Heart right ventricle (tissue), 16 donors: Measurements from ENCODE around the gene EFR3B. TPM values are rescaled to one million over a fixed set of nuclear protein-coding genes. Genes with fewer than 3 reads are reported as not detected.

Experiments
- ATAC-seq, 8 donors: fragments of 200-7000 bp; cut with Tn5 transposase; one replicate each; pipeline ENCODE4 v1.9.1; 2020; ENCODE audit warnings: mild to moderate bottlenecking in 8 of 8, moderate library complexity in 8 of 8, moderate number of reproducible peaks in 1 of 8
- DNase-seq, 2 donors: peaks; one replicate each; pipeline ENCODE4 v3.0.0-alpha.2; 2020
- H3K27ac ChIP-seq, 10 donors: fragments of 200-600 bp; sonication (generic) in 2 of 10; one replicate each; pipeline versions ENCODE4 v1.5.0 to v1.8.0; 2020 to 2022; ENCODE audit warnings: mild to moderate bottlenecking in 3 of 10
- H3K27me3 ChIP-seq, 7 donors: fragments of 200-600 bp; one replicate each; pipeline ENCODE4 v1.8.0; 2021 to 2022; ENCODE audit warnings: mild to moderate bottlenecking in 2 of 7
- H3K36me3 ChIP-seq, 9 donors: fragments of 200-600 bp; sonication (generic) in 1 of 9; one replicate each; pipeline versions ENCODE4 v1.5.0 to v1.8.0; 2020 to 2022; ENCODE audit warnings: mild to moderate bottlenecking in 2 of 9
- H3K4me1 ChIP-seq, 9 donors: fragments of 200-600 bp; sonication (generic) in 1 of 9; one replicate each; pipeline versions ENCODE4 v1.5.0 to v1.8.0; 2020 to 2022; ENCODE audit warnings: mild to moderate bottlenecking in 4 of 9
- H3K4me3 ChIP-seq, 10 donors: fragments of 200-600 bp; sonication (generic) in 2 of 10; one replicate each; pipeline versions ENCODE4 v1.5.0 to v1.8.0; 2020 to 2022; ENCODE audit warnings: mild to moderate bottlenecking in 7 of 10, moderate library complexity in 2 of 10
- H3K9me3 ChIP-seq, 11 donors: fragments of 200-600 bp in 10 of 11; sonication (generic) in 2 of 11; one replicate each; pipeline versions ENCODE4 v1.5.0 to v1.8.0; 2013 to 2022; ENCODE audit warnings: mild to moderate bottlenecking in 2 of 11, control low read depth in 1 of 11, moderate library complexity in 1 of 11
- WGBS, 2 donors: extraction: QIAGEN DNeasy Blood & Tissue Kit; methylation state at CpG; one replicate each; pipeline ENCODE4 v1.1.7; 2013; ENCODE audit warnings: inconsistent platforms in 1 of 2; 5-methylcytosine and 5-hydroxymethylcytosine counted together
- intact Hi-C, 10 donors: fragments of 100-400 bp; cut with DNase I; formaldehyde crosslinking; loops; one replicate each; pipeline versions ENCODE4 v1.11.1 to v1.14.2; 2022
- polyA plus RNA-seq, 2 donors: library from polyadenylated mRNA; stranded (reverse); fragments of 200-250 nt; gene quantifications; one replicate each; pipeline ENCODE4 v1.2.3, GENCODE V29; 2013
- total RNA-seq, 10 donors: library from RNA; stranded (reverse); fragmentation: NEBNext Ultra II Directional in 3 of 10; extraction: Animal tissue kit (Norgen Biotek cat#: 25700) in 3 of 10; gene quantifications; one replicate each; pipeline versions ENCODE4 v1.2.1 to v1.2.4, GENCODE V29; 2021 to 2023
- TF ChIP-seq, protein P1 (sequence below), 9 donors: fragments of 200-600 bp; sonication (generic) in 2 of 9; IDR thresholded peaks; one replicate each; pipeline versions ENCODE4 v1.5.0 to v1.8.0; 2021 to 2022; ENCODE audit warnings: antibody characterized with exemption in 9 of 9, mild to moderate bottlenecking in 5 of 9, moderate library complexity in 1 of 9
- donor health status: Arrhythmogenic right ventricular cardiomyopathy.
- donor health status: ischemic (EF 13 %, LVEDD 7.1; RV severe dilation, severe dysfunction).
- donor health status: healthy with polysubstance abuse.
- donor health status: DM: no; HTN: yes; CAD: no.
- donor health status: DM: no; HTN: no; CAD: no.
- donor health status: ischemic (EF 25% LVEDD 6.9; RV normal size, moderate dysfunction).
- donor health status: ischemic (EF 25% LVEDD 5.7; RV mildly dilated, moderate dysfunction).
- donor health status: healthy.
- donor health status: DM: yes; HTN: yes; CAD: no.
- donor health status: Ischemic cardiomyopathy.
- donor health status: ischemic (EF 35%, LVEDD 5.7; RV mildly dilated, moderate dysfunction).
- donor health status: nonischemic (EF 11% LVEDD 7.7; RV severe dilation, severe dysfunction).
- donor health status: DM: yes; HTN: yes; CAD: no.
- donor health status: PGD.
- donor health status: ischemic (EF 29% LVEDD 5.4; RV normal size, mild dysfunction).
- donor health status: nonischemic (EF 23%, LVEDD 6.1; RV moderate dilation, normal function).

Gene EFR3B
- total and polyA plus RNA-seq, 12 donors = 0.62 to 15.2 (median 7.0) TPM

DNA sequence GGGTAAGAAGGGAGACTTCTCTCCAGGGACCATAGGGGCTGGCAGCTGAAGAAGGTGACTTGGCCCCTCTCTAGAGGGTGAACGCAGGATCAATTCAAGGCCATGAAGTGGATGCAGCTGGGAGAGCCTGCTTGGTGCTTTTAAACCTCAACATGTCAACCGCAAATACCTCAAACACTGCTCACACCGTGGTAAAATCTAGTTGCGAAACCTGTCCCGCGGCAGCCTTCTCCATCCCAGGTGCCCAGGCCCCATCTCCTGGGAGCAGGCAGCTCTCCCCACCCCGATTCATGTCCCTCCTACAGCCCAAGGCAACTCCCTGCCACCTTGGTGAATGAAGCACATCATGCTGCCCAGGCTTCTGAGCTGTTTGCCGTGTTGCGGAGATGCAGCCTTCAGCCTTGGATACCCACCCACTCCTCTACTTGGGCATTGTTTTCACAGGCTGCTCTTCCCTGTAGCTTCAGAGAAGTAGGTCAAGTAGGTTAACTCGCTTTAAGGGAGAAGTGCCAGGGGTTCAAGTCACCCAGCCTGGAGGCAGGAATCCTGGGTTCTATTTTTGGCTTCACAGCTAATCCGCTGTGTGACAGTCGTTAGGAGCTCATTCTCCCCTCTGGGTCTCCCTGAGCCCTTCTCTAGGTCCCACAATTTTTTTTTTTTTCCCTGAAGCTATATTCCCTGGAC lies 6.2 kb upstream of the EFR3B start:
- Histone ChIP-seq H3K4me1 (peaks cover 0 to 13% (median 0%) of the 10 kb centered on the region in 9 donors), H3K27ac (no peak overlapping the region), H3K27me3 (peaks cover 0 to under 1% (median 0%) of the 10 kb centered on the region in 7 donors), H3K36me3 (no peaks in the 10 kb centered on the region), H3K9me3 (no peaks in the 10 kb centered on the region), H3K4me3 (no peak overlapping the region)
- 79 to 83% methylated on average over 12 of the region's 12 CpGs for WGBS, 2 donors
- intact Hi-C loops = loop anchor here in 2 of 10 donors (5.0 kb wide), 2 partner anchors 48 to 92 kb away; no protein-coding TSS in a partner anchor
- TF ChIP-seq, protein P1, sequence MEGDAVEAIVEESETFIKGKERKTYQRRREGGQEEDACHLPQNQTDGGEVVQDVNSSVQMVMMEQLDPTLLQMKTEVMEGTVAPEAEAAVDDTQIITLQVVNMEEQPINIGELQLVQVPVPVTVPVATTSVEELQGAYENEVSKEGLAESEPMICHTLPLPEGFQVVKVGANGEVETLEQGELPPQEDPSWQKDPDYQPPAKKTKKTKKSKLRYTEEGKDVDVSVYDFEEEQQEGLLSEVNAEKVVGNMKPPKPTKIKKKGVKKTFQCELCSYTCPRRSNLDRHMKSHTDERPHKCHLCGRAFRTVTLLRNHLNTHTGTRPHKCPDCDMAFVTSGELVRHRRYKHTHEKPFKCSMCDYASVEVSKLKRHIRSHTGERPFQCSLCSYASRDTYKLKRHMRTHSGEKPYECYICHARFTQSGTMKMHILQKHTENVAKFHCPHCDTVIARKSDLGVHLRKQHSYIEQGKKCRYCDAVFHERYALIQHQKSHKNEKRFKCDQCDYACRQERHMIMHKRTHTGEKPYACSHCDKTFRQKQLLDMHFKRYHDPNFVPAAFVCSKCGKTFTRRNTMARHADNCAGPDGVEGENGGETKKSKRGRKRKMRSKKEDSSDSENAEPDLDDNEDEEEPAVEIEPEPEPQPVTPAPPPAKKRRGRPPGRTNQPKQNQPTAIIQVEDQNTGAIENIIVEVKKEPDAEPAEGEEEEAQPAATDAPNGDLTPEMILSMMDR (IDR thresholded peaks at IDR 0.05) = no peak
- ATAC-seq = no peak
- no peak for DNase-seq

DNA sequence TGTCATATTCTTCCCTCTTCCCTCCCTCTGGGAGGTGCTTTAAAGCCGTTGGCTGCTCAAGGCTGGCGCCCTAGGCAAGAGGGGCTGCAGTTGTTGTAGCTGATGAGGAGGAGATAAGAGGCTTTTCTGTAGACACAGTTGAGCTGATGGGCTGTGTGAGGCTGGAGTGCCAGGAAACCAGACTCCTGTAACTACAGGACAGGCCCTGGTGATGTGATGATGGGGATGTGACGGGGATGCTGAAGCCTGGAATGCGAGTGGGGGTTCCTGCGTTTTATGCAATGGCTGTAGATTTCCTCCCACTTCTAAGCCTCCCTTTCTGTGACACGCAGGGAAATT lies 5.7 kb upstream of the EFR3B start:
- intact Hi-C loops = loop anchor here in 2 of 10 donors (5.0 kb wide), 2 partner anchors 49 to 91 kb away; no protein-coding TSS in a partner anchor
- Histone ChIP-seq H3K4me3 (no peak overlapping the region), H3K27ac (no peak overlapping the region), H3K27me3 (peaks cover 0 to 6% (median 0%) of the 10 kb centered on the region in 7 donors), H3K9me3 (no peaks in the 10 kb centered on the region), H3K4me1 (peaks cover 0 to 13% (median 5%) of the 10 kb centered on the region in 9 donors), H3K36me3 (no peaks in the 10 kb centered on the region)
- 72 to 78% methylated on average over 6 of the region's 6 CpGs for WGBS, 2 donors
- TF ChIP-seq, protein P1 (IDR thresholded peaks at IDR 0.05) = no peak
- no peak for ATAC-seq
- DNase-seq = no peak

DNA sequence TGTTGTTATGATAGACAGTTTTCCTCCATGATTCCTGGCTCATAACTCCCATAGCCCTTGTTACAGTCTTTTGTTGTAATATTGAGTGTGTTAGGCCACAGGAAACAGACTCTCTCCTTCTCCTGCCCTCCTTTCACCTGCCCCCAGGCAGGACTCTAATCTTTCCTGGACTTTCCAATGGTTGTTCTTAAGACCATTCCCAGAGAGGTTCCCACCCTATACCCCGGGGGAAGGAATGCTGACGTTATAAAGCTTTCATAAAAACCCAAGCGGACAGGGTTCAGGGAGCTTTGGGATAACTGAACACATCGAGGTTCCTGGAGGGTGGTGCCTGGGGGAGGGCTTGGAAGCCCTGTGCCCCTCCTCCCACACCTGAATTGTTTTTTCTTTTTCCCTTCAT lies 2.8 kb upstream of the EFR3B start:
- H3K4me3 ChIP-seq = no peak overlapping the region
- peaks cover 0 to 30% (median 0%) of the 10 kb centered on the region in 7 donors for H3K27me3 ChIP-seq
- H3K27ac ChIP-seq = no peak overlapping the region
- peaks cover 8 to 38% (median 23%) of the 10 kb centered on the region in 9 donors for H3K4me1 ChIP-seq
- WGBS, 2 donors = 91 to 92% methylated on average over 4 of the region's 4 CpGs
- ATAC-seq (no peak), DNase-seq (no peak)
- H3K36me3 ChIP-seq = no peaks in the 10 kb centered on the region
- intact Hi-C loops = loop anchor here in 2 of 10 donors (5.0 kb wide), 2 partner anchors 52 to 88 kb away; no protein-coding TSS in a partner anchor
- TF ChIP-seq, protein P1 (IDR thresholded peaks at IDR 0.05) = no peak
- H3K9me3 ChIP-seq = no peaks in the 10 kb centered on the region

DNA sequence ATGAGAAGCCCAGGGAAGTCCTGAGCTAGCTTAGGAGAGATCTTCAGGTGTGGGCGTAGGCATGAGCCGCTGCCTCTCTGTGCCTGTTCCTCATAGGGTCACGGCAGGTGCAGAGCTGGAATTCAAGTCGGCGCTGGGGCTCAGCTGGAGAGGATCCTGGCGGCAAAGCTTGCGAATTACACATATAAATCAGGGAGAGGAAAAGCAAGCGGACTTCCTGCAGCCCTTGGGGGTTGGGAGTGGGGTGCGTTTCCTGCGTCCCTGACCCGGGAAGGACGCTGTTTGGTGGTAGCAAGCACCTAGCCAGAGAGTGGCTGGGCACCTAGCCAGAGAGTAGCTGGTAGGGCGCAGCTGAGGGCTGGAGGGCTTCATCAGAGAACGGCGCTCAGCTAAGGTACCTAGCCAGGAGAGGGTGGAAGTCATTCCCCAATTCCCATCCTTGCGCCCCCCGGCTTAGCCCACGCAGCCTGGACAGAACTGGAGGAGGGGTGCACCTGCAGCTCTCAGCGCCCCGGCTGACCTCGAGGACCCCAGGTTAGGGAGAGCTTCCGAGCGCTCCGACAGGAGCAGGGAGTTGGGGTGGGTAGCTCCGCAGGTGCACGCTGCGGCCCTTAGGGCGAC lies 459 bp upstream of the EFR3B start:
- Histone ChIP-seq H3K27ac (peak overlapping the region in 8 of 10 donors; percentile 52 to 95 (median 86)), H3K36me3 (no peaks in the 10 kb centered on the region), H3K4me1 (peaks cover 8 to 35% (median 23%) of the 10 kb centered on the region in 9 donors), H3K4me3 (peak overlapping the region; percentile 49 to 93 (median 82)), H3K9me3 (no peaks in the 10 kb centered on the region), H3K27me3 (peaks cover 0 to 47% (median 0%) of the 10 kb centered on the region in 7 donors)
- DNase-seq (peak; percentile 54 to 59), ATAC-seq (peak; percentile 5 to 62 (median 37))
- TF ChIP-seq, protein P1 (IDR thresholded peaks at IDR 0.05) = peak in 7 of 9 donors; percentile 13 to 46 (median 31)
- intact Hi-C loops = loop anchor here in 8 of 10 donors (2.0 to 10.0 kb wide), 8 partner anchors 36 to 86 kb away; partner anchors contain the start of gene DNAJC27 (in 1 of the 8)
- WGBS, 2 donors = 2% methylated on average over 28 of the region's 28 CpGs
